ENCODE measurements around the gene ASB13.

DNA sequence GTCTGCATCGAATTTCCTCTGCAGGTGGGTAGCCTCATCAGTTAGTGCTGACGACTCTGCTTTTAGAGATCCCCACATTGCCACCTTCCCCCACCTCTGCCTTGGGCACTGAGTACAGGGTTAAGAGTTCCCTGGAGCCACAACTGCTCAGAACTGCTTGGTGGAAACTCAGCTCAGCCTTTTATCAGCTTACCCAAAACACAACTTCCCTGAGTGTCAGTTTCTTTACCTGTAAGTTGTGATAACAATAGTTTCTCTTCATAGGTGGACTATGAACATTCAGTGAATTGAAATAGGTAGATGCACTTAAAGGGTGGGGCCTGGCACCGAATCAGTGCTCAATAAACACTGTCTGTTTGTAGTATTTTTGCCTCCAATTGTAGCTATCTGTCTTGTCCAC, 11.3 kb downstream of the ASB13 start:
- TF ChIP-seq, protein P1, sequence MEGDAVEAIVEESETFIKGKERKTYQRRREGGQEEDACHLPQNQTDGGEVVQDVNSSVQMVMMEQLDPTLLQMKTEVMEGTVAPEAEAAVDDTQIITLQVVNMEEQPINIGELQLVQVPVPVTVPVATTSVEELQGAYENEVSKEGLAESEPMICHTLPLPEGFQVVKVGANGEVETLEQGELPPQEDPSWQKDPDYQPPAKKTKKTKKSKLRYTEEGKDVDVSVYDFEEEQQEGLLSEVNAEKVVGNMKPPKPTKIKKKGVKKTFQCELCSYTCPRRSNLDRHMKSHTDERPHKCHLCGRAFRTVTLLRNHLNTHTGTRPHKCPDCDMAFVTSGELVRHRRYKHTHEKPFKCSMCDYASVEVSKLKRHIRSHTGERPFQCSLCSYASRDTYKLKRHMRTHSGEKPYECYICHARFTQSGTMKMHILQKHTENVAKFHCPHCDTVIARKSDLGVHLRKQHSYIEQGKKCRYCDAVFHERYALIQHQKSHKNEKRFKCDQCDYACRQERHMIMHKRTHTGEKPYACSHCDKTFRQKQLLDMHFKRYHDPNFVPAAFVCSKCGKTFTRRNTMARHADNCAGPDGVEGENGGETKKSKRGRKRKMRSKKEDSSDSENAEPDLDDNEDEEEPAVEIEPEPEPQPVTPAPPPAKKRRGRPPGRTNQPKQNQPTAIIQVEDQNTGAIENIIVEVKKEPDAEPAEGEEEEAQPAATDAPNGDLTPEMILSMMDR (conservative IDR thresholded peaks at IDR 0.05 in 1 of 2, IDR thresholded peaks at IDR 0.05 in 1 of 2; ENCODE audit: low read depth in 1 of 2, low read length in 2 of 2), result no peak
- no peak for TF ChIP-seq EZH2 (IDR thresholded peaks at IDR 0.05; ENCODE audit: low read length, missing control alignments)
